ENCODE results near the gene CADPS. TPM values are rescaled to one million over a fixed set of nuclear protein-coding genes. Genes with fewer than 3 reads are reported as not detected.

The CADPS gene
- total and polyA plus RNA-seq, 12 donors = 1.4 to 36.6 (median 21.6) TPM

GRCh38 chr3:62363275-62363674, 511.9 kb downstream of the CADPS start:
- Histone ChIP-seq H3K36me3 (no peaks in the 10 kb centered on the region), H3K4me3 (no peak overlapping the region), H3K9me3 (no peaks in the 10 kb centered on the region), H3K4me1 (peaks cover 0 to 7% (median 4%) of the 10 kb centered on the region in 9 donors), H3K27me3 (peaks cover 0 to 78% (median 56%) of the 10 kb centered on the region in 7 donors), H3K27ac (no peak overlapping the region)
- no peak for TF ChIP-seq CTCF (IDR thresholded peaks at IDR 0.05)
- no peak for ATAC-seq
- DNase-seq = no peak
- intact Hi-C loops (cut with DNase I) = no loop called here
- WGBS, 2 donors = 79 to 85% methylated on average over 6 of the region's 6 CpGs

GRCh38 chr3:62361824-62362223, 513.4 kb downstream of the CADPS start:
- ATAC-seq = no peak
- H3K27ac ChIP-seq = no peak overlapping the region
- no peak for DNase-seq
- H3K4me3 ChIP-seq = no peak overlapping the region
- TF ChIP-seq CTCF (IDR thresholded peaks at IDR 0.05) = no peak
- 61 to 72% methylated on average over 3 of the region's 3 CpGs for WGBS, 2 donors
- peaks cover 0 to 72% (median 47%) of the 10 kb centered on the region in 7 donors for H3K27me3 ChIP-seq
- no peaks in the 10 kb centered on the region for H3K4me1 ChIP-seq
- H3K9me3 ChIP-seq = no peaks in the 10 kb centered on the region
- H3K36me3 ChIP-seq = no peaks in the 10 kb centered on the region
- intact Hi-C loops (cut with DNase I) = no loop called here

- ATAC-seq = no peak
- Histone ChIP-seq H3K4me3 (no peak overlapping the region), H3K9me3 (no peaks in the 10 kb centered on the region), H3K4me1 (no peaks in the 10 kb centered on the region), H3K36me3 (no peaks in the 10 kb centered on the region), H3K27ac (no peak overlapping the region), H3K27me3 (peaks cover 0 to 72% (median 47%) of the 10 kb centered on the region in 7 donors)
- no peak for TF ChIP-seq CTCF (IDR thresholded peaks at IDR 0.05)
- DNase-seq = no peak
- intact Hi-C loops (cut with DNase I) = no loop called here
- 81 to 84% methylated on average over 3 of the region's 3 CpGs for WGBS, 2 donors
Observed at GRCh38 chr3:62361261-62361660, 514.0 kb downstream of the CADPS start.

DNA sequence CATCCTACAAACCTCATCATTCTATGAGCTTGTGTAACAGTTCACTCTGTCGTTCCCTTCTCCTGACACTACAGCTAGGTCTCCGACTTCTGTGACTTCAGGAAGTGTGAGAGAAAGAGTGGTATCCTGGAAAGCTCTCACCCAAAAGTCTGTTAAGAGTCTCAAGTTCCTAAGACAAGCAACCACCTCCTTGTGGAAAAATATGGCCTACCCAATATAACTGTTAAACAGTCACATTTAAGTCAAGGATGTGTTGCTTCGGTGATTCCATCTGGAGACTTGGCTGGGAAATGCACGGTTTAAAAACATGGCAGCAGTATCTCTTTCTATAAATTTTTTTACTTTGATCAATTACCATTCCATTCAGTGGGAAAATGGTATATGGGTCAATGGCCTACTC, 515.7 kb downstream of the CADPS start:
- H3K36me3 ChIP-seq = no peaks in the 10 kb centered on the region
- H3K27me3 ChIP-seq = peaks cover 0 to 72% (median 42%) of the 10 kb centered on the region in 7 donors
- intact Hi-C loops (cut with DNase I) = no loop called here
- no peak overlapping the region for H3K27ac ChIP-seq
- ATAC-seq (no peak), DNase-seq (no peak)
- TF ChIP-seq CTCF (IDR thresholded peaks at IDR 0.05) = no peak
- H3K4me3 ChIP-seq = no peak overlapping the region
- no peaks in the 10 kb centered on the region for H3K9me3 ChIP-seq
- H3K4me1 ChIP-seq = no peaks in the 10 kb centered on the region
- WGBS, 2 donors = 82 to 87% methylated on average over 4 of the region's 4 CpGs
